HG03280 (cell line): ENCODE results near the gene CAB39L.

Source experiments
- ATAC-seq: cut with Tn5 transposase; IDR thresholded peaks from one replicate; pipeline ENCODE4 v1.9.1; 2021; ENCODE audit warnings: mild to moderate bottlenecking, moderate library complexity; ENCODE audit not compliant: unreplicated experiment

Gene CAB39L

GRCh38 chr13:49400755-49401659 lies 42.9 kb downstream of the CAB39L start:
- peak; percentile 74 for ATAC-seq

- ATAC-seq = no peak
Measured at GRCh38 chr13:49399801-49400472, 43.9 kb downstream of the CAB39L start.

- no peak for ATAC-seq
Measured at GRCh38 chr13:49395878-49396380, 47.9 kb downstream of the CAB39L start.

GRCh38 chr13:49395451-49395865 lies 48.4 kb downstream of the CAB39L start:
- no peak for ATAC-seq

GRCh38 chr13:49388091-49388635 lies 55.7 kb downstream of the CAB39L start:
- ATAC-seq = no peak

- no peak for ATAC-seq
Measured at GRCh38 chr13:49386664-49387063, 57.2 kb downstream of the CAB39L start.

- ATAC-seq = no peak
Measured at GRCh38 chr13:49376121-49376520, 67.7 kb downstream of the CAB39L start.

- no peak for ATAC-seq
Measured at GRCh38 chr13:49374585-49375290, 69.1 kb downstream of the CAB39L start.

GRCh38 chr13:49373716-49374115 lies 70.1 kb downstream of the CAB39L start:
- no peak for ATAC-seq

- ATAC-seq = no peak
Measured at GRCh38 chr13:49371943-49372613, 71.8 kb downstream of the CAB39L start.

GRCh38 chr13:49370371-49370770 lies 73.5 kb downstream of the CAB39L start:
- ATAC-seq = no peak

- no peak for ATAC-seq
Measured at GRCh38 chr13:49369866-49370265, 74.0 kb downstream of the CAB39L start.

GRCh38 chr13:49368688-49369087 lies 75.2 kb downstream of the CAB39L start:
- no peak for ATAC-seq

- ATAC-seq = no peak
Measured at GRCh38 chr13:49367640-49368422, 76.0 kb downstream of the CAB39L start.

GRCh38 chr13:49366841-49367240 lies 77.0 kb downstream of the CAB39L start:
- ATAC-seq = no peak

- ATAC-seq = no peak
Measured at GRCh38 chr13:49357694-49358093, 86.2 kb downstream of the CAB39L start.

GRCh38 chr13:49356223-49356622 lies 87.6 kb downstream of the CAB39L start:
- no peak for ATAC-seq

GRCh38 chr13:49354719-49355118 lies 89.1 kb downstream of the CAB39L start:
- ATAC-seq = no peak

- ATAC-seq = no peak
Measured at GRCh38 chr13:49353908-49354307, 90.0 kb downstream of the CAB39L start.

GRCh38 chr13:49351871-49352270 lies 92.0 kb downstream of the CAB39L start:
- ATAC-seq = no peak
